HepG2 (cell line): ENCODE measurements around the gene PARVA.

Experiments
- BCLAF1 ChIP-seq: fragments of 450-650 bp; IDR thresholded peaks from 2 replicates; pipeline ENCODE4 v1.6.1; 2017; ENCODE audit warnings: mild to moderate bottlenecking
- CTCF ChIP-seq: sonication (generic); formaldehyde crosslinking; IDR thresholded peaks from 2 replicates; pipeline ENCODE4 v1.5.0; 2020; ENCODE audit warnings: mild to moderate bottlenecking, missing genetic modification reagents, moderate library complexity
- ESRRA ChIP-seq: sonication (generic); formaldehyde crosslinking; IDR thresholded peaks from 2 replicates; pipeline ENCODE4 v1.5.1; 2020; ENCODE audit warnings: mild to moderate bottlenecking, low read depth, missing genetic modification reagents
- NFIC ChIP-seq: IDR thresholded peaks from 2 replicates; pipeline ENCODE4 v1.6.1; 2012; ENCODE audit warnings: mild to moderate bottlenecking, low read length, inconsistent platforms
- PLSCR1 ChIP-seq: sonication (generic); formaldehyde crosslinking; IDR thresholded peaks from 2 replicates; pipeline ENCODE4 v1.5.0; 2020; ENCODE audit warnings: missing genetic modification reagents, mild to moderate bottlenecking, borderline replicate concordance
- SUZ12 ChIP-seq: fragments of 150-350 bp; IDR thresholded peaks from 2 replicates; pipeline ENCODE4 v1.6.1; 2014; ENCODE audit warnings: low read depth, low read length
- ZNF205 ChIP-seq: IDR thresholded peaks from 2 replicates; pipeline ENCODE4 v1.6.1; 2018; ENCODE audit warnings: missing biosample characterization, missing genetic modification reagents
- ZNF354B ChIP-seq: sonication (generic); formaldehyde crosslinking; IDR thresholded peaks from 2 replicates; pipeline ENCODE4 v1.8.0; 2022; ENCODE audit warnings: mild to moderate bottlenecking, missing genetic modification reagents
- ZNF564 ChIP-seq: sonication (generic); formaldehyde crosslinking; IDR thresholded peaks from 2 replicates; pipeline ENCODE4 v1.8.1; 2023; ENCODE audit warnings: mild to moderate bottlenecking, missing genetic modification reagents
- ZNF747 ChIP-seq: sonication (generic); formaldehyde crosslinking; IDR thresholded peaks from 2 replicates; pipeline ENCODE4 v1.8.1; 2023; ENCODE audit warnings: missing genetic modification reagents, mild to moderate bottlenecking, borderline replicate concordance
- ZNF761 ChIP-seq: sonication (generic); formaldehyde crosslinking; conservative IDR thresholded peaks from 2 replicates; pipeline ENCODE4 v1.4.0; 2020; ENCODE audit warnings: mild to moderate bottlenecking, missing genetic modification reagents

- TF ChIP-seq ZNF564 (CRISPR knock-in tag) (no peak), ESRRA (no peak), BCLAF1 (no peak), ZNF205 (no peak), SUZ12 (no peak), PLSCR1 (CRISPR knock-in tag) (no peak), ZNF354B (CRISPR knock-in tag) (no peak), NFIC (no peak), ZNF747 (CRISPR knock-in tag) (no peak), ZNF761 (no peak), CTCF (CRISPR knock-in tag) (no peak)
Measured at GRCh38 chr11:12436266-12436665, 58.9 kb downstream of the PARVA start.
